ENCODE data around the gene EMILIN1. TPM values are rescaled to one million over a fixed set of nuclear protein-coding genes. Genes with fewer than 3 reads are reported as not detected.

The EMILIN1 gene
- total RNA-seq, 6 experiments from 2014 or later, result 144 to 208 (median 183) TPM

GRCh38 chr2:27057184-27057583, 21.2 kb upstream of the EMILIN1 start:
- TF ChIP-seq CTCF (IDR thresholded peaks at IDR 0.05), result no peak
- H3K9me3 Mint-ChIP-seq, result no peaks in the 10 kb centered on the region
- H3K4me1 Mint-ChIP-seq (ENCODE audit: low read depth), result peaks cover 9% of the 10 kb centered on the region; the same call in 1 of the 2 replicates
- no peak overlapping the region for H3K4me3 Mint-ChIP-seq
- H3K36me3 Mint-ChIP-seq (ENCODE audit: low read depth), result peaks cover 20% of the 10 kb centered on the region
- no peak overlapping the region for H3K27ac Mint-ChIP-seq
- peaks cover 2% of the 10 kb centered on the region for H3K27me3 Mint-ChIP-seq (ENCODE audit: insufficient read depth)
- no peak for DNase-seq

GRCh38 chr2:27058210-27058609, 20.2 kb upstream of the EMILIN1 start:
- Mint-ChIP-seq H3K36me3 (ENCODE audit: low read depth) (peaks cover 28% of the 10 kb centered on the region), H3K4me3 (no peak overlapping the region), H3K27ac (no peak overlapping the region), H3K4me1 (ENCODE audit: low read depth) (no peaks in the 10 kb centered on the region), H3K27me3 (ENCODE audit: insufficient read depth) (peaks cover 2% of the 10 kb centered on the region), H3K9me3 (no peaks in the 10 kb centered on the region)
- TF ChIP-seq CTCF (IDR thresholded peaks at IDR 0.05), result no peak
- DNase-seq, result no peak

GRCh38 chr2:27059141-27059820, 19.1 kb upstream of the EMILIN1 start:
- H3K36me3 Mint-ChIP-seq (ENCODE audit: low read depth), result peaks cover 32% of the 10 kb centered on the region
- no peak for DNase-seq
- H3K4me3 Mint-ChIP-seq, result no peak overlapping the region
- no peak for TF ChIP-seq CTCF (IDR thresholded peaks at IDR 0.05)
- peaks cover 2% of the 10 kb centered on the region for H3K27me3 Mint-ChIP-seq (ENCODE audit: insufficient read depth)
- no peaks in the 10 kb centered on the region for H3K9me3 Mint-ChIP-seq
- H3K27ac Mint-ChIP-seq, result no peak overlapping the region
- H3K4me1 Mint-ChIP-seq (ENCODE audit: low read depth), result peaks cover 9% of the 10 kb centered on the region

DNA sequence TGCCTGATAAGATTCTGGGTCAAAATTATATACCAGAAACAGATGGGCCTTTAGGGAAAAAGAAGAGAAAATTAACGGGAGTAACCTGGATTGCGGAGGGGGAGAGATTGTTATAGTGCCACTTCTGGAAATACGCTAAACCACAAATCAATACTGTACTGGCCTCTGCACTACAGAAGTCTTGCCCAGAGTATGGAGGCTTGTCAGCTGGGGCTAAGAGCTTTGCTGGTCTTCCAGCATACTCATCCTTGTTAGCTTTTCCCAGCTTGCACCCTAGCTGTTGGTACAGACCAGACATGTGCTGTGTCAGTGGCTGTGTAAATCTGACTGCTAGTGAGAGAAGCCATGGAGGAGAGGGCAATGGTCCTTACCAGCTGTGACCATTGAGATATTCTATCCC, 18.1 kb upstream of the EMILIN1 start:
- H3K4me3 Mint-ChIP-seq, result no peak overlapping the region
- no peak for DNase-seq
- peaks cover 30% of the 10 kb centered on the region for H3K36me3 Mint-ChIP-seq (ENCODE audit: low read depth)
- H3K9me3 Mint-ChIP-seq, result no peaks in the 10 kb centered on the region
- H3K27ac Mint-ChIP-seq, result no peak overlapping the region
- peaks cover 13% of the 10 kb centered on the region for H3K4me1 Mint-ChIP-seq (ENCODE audit: low read depth)
- TF ChIP-seq CTCF (IDR thresholded peaks at IDR 0.05), result no peak
- peaks cover 2% of the 10 kb centered on the region for H3K27me3 Mint-ChIP-seq (ENCODE audit: insufficient read depth)

DNA sequence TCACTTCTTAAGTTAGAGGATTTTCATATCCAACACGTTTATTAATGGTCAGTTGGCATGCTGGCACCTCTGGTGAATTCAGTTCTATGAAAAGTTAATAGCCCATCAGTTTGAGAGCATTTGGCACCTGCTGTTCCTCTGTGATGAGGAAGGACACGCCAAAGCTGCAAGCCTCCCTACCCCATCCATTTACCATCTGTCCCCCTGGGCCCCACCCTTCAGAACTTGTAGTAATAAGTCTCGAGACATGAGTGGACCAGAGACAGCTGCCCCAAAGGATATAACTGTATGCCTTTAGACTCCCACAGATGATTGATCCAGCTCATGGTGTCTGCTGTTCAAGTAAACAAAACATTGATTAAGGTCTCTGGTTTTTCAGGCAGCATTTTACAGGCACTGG, 13.3 kb upstream of the EMILIN1 start:
- Mint-ChIP-seq H3K27me3 (ENCODE audit: insufficient read depth) (peaks cover 2% of the 10 kb centered on the region; the same call in 1 of the 2 replicates), H3K36me3 (ENCODE audit: low read depth) (peaks cover 57% of the 10 kb centered on the region), H3K4me3 (no peak overlapping the region), H3K9me3 (no peaks in the 10 kb centered on the region), H3K4me1 (ENCODE audit: low read depth) (peaks cover 32% of the 10 kb centered on the region), H3K27ac (no peak overlapping the region)
- no peak for DNase-seq
- no peak for TF ChIP-seq CTCF (IDR thresholded peaks at IDR 0.05)
